Hepatocyte (in vitro differentiated cells): ENCODE measurements around the gene ZNF581. TPM values are rescaled to one million over a fixed set of nuclear protein-coding genes. Genes with fewer than 3 reads are reported as not detected.

Experiments
- DNase-seq: peaks from one replicate; pipeline ENCODE4 v3.0.0-alpha.2; 2016; ENCODE audit warnings: low spot score
- H2AFZ ChIP-seq: fragments of 200-600 bp; sonication (generic); 2 replicates; pipeline ENCODE4 v1.6.0; 2016; ENCODE audit warnings: antibody characterized with exemption, mild to moderate bottlenecking
- H3K27ac ChIP-seq: fragments of 200-600 bp; sonication (generic); 2 replicates; pipeline ENCODE4 v1.5.1; 2016; ENCODE audit warnings: mild to moderate bottlenecking
- H3K27me3 ChIP-seq: fragments of 200-600 bp; sonication (generic); 2 replicates; pipeline ENCODE4 v1.6.1; 2016
- H3K36me3 ChIP-seq: fragments of 200-600 bp; sonication (generic); replicated peaks from 2 replicates; pipeline ENCODE4 v1.5.1; 2016; ENCODE audit warnings: low read depth; ENCODE audit not compliant: insufficient read depth
- H3K4me1 ChIP-seq: fragments of 200-600 bp; sonication (generic); 2 replicates; pipeline ENCODE4 v1.5.1; 2016; ENCODE audit warnings: mild to moderate bottlenecking, moderate library complexity; ENCODE audit not compliant: insufficient read depth
- H3K4me2 ChIP-seq: fragments of 200-600 bp; sonication (generic); 2 replicates; pipeline ENCODE4 v1.6.0; 2016
- H3K4me3 ChIP-seq: fragments of 200-600 bp; sonication (generic); 2 replicates; pipeline ENCODE4 v1.5.1; 2016; ENCODE audit warnings: mild to moderate bottlenecking
- H3K79me2 ChIP-seq: fragments of 200-600 bp; sonication (generic); 2 replicates; pipeline ENCODE4 v1.6.0; 2017; ENCODE audit warnings: mild to moderate bottlenecking
- H3K9me2 ChIP-seq: fragments of 200-600 bp; sonication (generic); replicated peaks from 2 replicates; pipeline ENCODE4 v1.6.0; 2017; ENCODE audit warnings: mild to moderate bottlenecking; ENCODE audit not compliant: insufficient read depth
- H3K9me3 ChIP-seq: fragments of 200-600 bp; sonication (generic); 2 replicates; pipeline ENCODE4 v1.5.1; 2016; ENCODE audit warnings: low read depth, mild to moderate bottlenecking
- H4K20me1 ChIP-seq: fragments of 200-600 bp; sonication (generic); 2 replicates; pipeline ENCODE4 v1.6.0; 2016; ENCODE audit warnings: mild to moderate bottlenecking; ENCODE audit not compliant: insufficient read depth, poor library complexity, severe bottlenecking
- CTCF ChIP-seq: fragments of 200-600 bp; sonication (generic); IDR thresholded peaks from 2 replicates; pipeline ENCODE4 v1.5.1; 2016; ENCODE audit warnings: antibody characterized with exemption, mild to moderate bottlenecking; ENCODE audit not compliant: poor library complexity
- EZH2 ChIP-seq: fragments of 200-600 bp; sonication (generic); IDR thresholded peaks from 2 replicates; pipeline ENCODE4 v1.6.1; 2016; ENCODE audit warnings: antibody characterized with exemption, mild to moderate bottlenecking, borderline replicate concordance
- EZH2phosphoT487 ChIP-seq: fragments of 200-600 bp; sonication (generic); IDR thresholded peaks from one replicate; pipeline ENCODE4 v1.6.1; 2018; ENCODE audit warnings: antibody characterized with exemption, mild to moderate bottlenecking, low read depth, moderate library complexity; ENCODE audit not compliant: unreplicated experiment, severe bottlenecking
- WGBS: methylation state at CpG from one replicate; pipeline ENCODE4 v1.1.6; 2016; ENCODE audit warnings: low lambda C conversion rate; ENCODE audit errors: missing lambda C conversion rate; 5-methylcytosine and 5-hydroxymethylcytosine counted together
- polyA plus RNA-seq: library from polyadenylated mRNA; unstranded; fragments of >200 nt; fragmentation: Nextera tagmentation; extraction: Ambion mirVana; gene quantifications from 2 replicates; pipeline ENCODE4 v1.2.1, GENCODE V29; 2016
- total RNA-seq: library from RNA; depleted of rRNA; stranded (reverse); fragments of >200 nt; gene quantifications from 2 replicates; pipeline ENCODE4 v1.2.3, GENCODE V29; 2014

ZNF581 gene
- total and polyA plus RNA-seq, 2 experiments from 2014 or later = 12.2 to 22.5 TPM

- Histone ChIP-seq H3K4me2 (no peak overlapping the region), H3K9me3 (no peaks in the 10 kb centered on the region), H3K79me2 (peaks cover 34% of the 10 kb centered on the region), H3K4me1 (no peaks in the 10 kb centered on the region), H3K4me3 (no peak overlapping the region), H4K20me1 (peaks cover 4% of the 10 kb centered on the region), H3K9me2 (no peaks in the 10 kb centered on the region), H3K27me3 (no peaks in the 10 kb centered on the region), H3K27ac (no peak overlapping the region), H3K36me3 (no peaks in the 10 kb centered on the region), H2AFZ (no peak overlapping the region)
- WGBS = 98% methylated on average over 16 of the region's 27 CpGs
- no peak for DNase-seq
- TF ChIP-seq CTCF (no peak), EZH2 (no peak), EZH2phosphoT487 (no peak)
These were observed 30.1 kb upstream of the ZNF581 start for GRCh38 chr19:55613396-55613795.

- Histone ChIP-seq H3K27me3 (no peaks in the 10 kb centered on the region), H3K9me2 (no peaks in the 10 kb centered on the region), H3K9me3 (no peaks in the 10 kb centered on the region), H3K4me1 (no peaks in the 10 kb centered on the region), H3K4me2 (no peak overlapping the region), H2AFZ (no peak overlapping the region), H3K4me3 (no peak overlapping the region), H3K27ac (no peak overlapping the region), H3K79me2 (peaks cover 27% of the 10 kb centered on the region), H3K36me3 (no peaks in the 10 kb centered on the region), H4K20me1 (peaks cover 4% of the 10 kb centered on the region)
- DNase-seq = no peak
- TF ChIP-seq CTCF (no peak), EZH2phosphoT487 (no peak), EZH2 (no peak)
- 98% methylated on average over 28 of the region's 75 CpGs for WGBS
These were observed 29.3 kb upstream of the ZNF581 start for GRCh38 chr19:55613930-55614710.

- Histone ChIP-seq H3K79me2 (peaks cover 19% of the 10 kb centered on the region), H3K4me1 (no peaks in the 10 kb centered on the region), H3K27ac (no peak overlapping the region), H3K36me3 (no peaks in the 10 kb centered on the region), H2AFZ (no peak overlapping the region), H3K9me3 (no peaks in the 10 kb centered on the region), H3K4me3 (no peak overlapping the region), H4K20me1 (no peaks in the 10 kb centered on the region), H3K9me2 (no peaks in the 10 kb centered on the region), H3K27me3 (no peaks in the 10 kb centered on the region), H3K4me2 (no peak overlapping the region)
- WGBS = 99% methylated on average over 47 of the region's 98 CpGs
- DNase-seq = no peak
- no peak for TF ChIP-seq EZH2
- no peak for TF ChIP-seq EZH2phosphoT487
- TF ChIP-seq CTCF = no peak
These were observed 28.5 kb upstream of the ZNF581 start for GRCh38 chr19:55614711-55615542.
